Epithelial cell of umbilical artery (primary cell): ENCODE data around the gene KEL. TPM values are rescaled to one million over a fixed set of nuclear protein-coding genes. Genes with fewer than 3 reads are reported as not detected.

Source experiments
- total RNA-seq: library from RNA; depleted of rRNA; stranded (reverse); fragments of >200 nt; gene quantifications from 2 replicates; pipeline ENCODE4 v1.2.3, GENCODE V29; 2014

Gene KEL
- total RNA-seq = not detected in 2 replicates

GRCh38 chr7:142961973-142962926 lies at the start of gene KEL:
Gene KEL, minus strand, starts transcription at chr7:142962363. Its CDS starts 157 bp downstream, at chr7:142962206.

GRCh38 chr7:142939226-142939910 lies 22.8 kb downstream of the KEL start, which contains the start of gene LLCFC1:
Gene LLCFC1, plus strand, starts transcription at chr7:142939484. Its CDS starts 138 bp downstream, at chr7:142939622.

GRCh38 chr7:142933624-142934023 lies 28.5 kb downstream of the KEL start, which contains the start of gene TRPV5:
Gene TRPV5, minus strand, starts transcription at chr7:142933746. Its CDS starts 287 bp downstream, at chr7:142933459.

Other genes with a start within 250 kb of the KEL start
- gene PRSS1, start 212.9 kb downstream of the KEL start, total RNA-seq = not detected in 2 replicates
- 0.76 TPM in 1 of 2 replicates, not detected in the other for gene PRSS2, start 191.4 kb downstream of the KEL start, total RNA-seq
- under 0.01 TPM in 1 of 2 replicates, not detected in the other for gene EPHB6, start 107.3 kb downstream of the KEL start, total RNA-seq
- gene TRPV6, start 76.6 kb downstream of the KEL start, total RNA-seq = not detected in 2 replicates
- gene TRPV5, start 28.6 kb downstream of the KEL start, total RNA-seq = not detected in 2 replicates
- gene LLCFC1, start 22.9 kb downstream of the KEL start, total RNA-seq = not detected in 2 replicates
- not detected in 2 replicates for gene OR9A2, start 64.8 kb upstream of the KEL start, total RNA-seq
- gene OR6V1, start 90.0 kb upstream of the KEL start, total RNA-seq = not detected in 2 replicates
- not detected in 2 replicates for gene PIP, start 169.7 kb upstream of the KEL start, total RNA-seq
- gene TAS2R39, start 221.1 kb upstream of the KEL start, total RNA-seq = not detected in 2 replicates